ENCODE measurements around the gene SURF1. TPM values are rescaled to one million over a fixed set of nuclear protein-coding genes. Genes with fewer than 3 reads are reported as not detected.

Gene SURF1
- total RNA-seq, 1 experiment from 2014 or later, result 57.7 TPM

- BruUV-seq (replicated peaks), result no TSS peak
- H3K4me1 ChIP-seq (replicated peaks; ENCODE audit: insufficient read depth), result no peaks in the 10 kb centered on the region
- H4K20me1 ChIP-seq (ENCODE audit: insufficient read depth), result no peaks in the 10 kb centered on the region
- H3F3A ChIP-seq (ENCODE audit: insufficient read depth, low read depth), result no peaks in the 10 kb centered on the region
- ChIA-PET POLR2A (ENCODE audit: unreplicated experiment) (no interaction called here), CTCF (no interaction called here)
- H2AFZ ChIP-seq, result no peak overlapping the region
- intact Hi-C loops (cut with micrococcal nuclease; ENCODE audit: unreplicated experiment), result no loop called here
- no peak overlapping the region for H3K4me2 ChIP-seq
- DNase-seq, result no peak
- no peaks in the 10 kb centered on the region for H3K9me3 ChIP-seq (ENCODE audit: insufficient read depth, low read depth)
- H3K4me3 ChIP-seq, result no peak overlapping the region
- no peak overlapping the region for H3K27ac ChIP-seq
- no peaks in the 10 kb centered on the region for H3K79me2 ChIP-seq (ENCODE audit: low read depth)
- H3K36me3 ChIP-seq (ENCODE audit: low read depth), result no peaks in the 10 kb centered on the region
- H3K9me2 ChIP-seq (ENCODE audit: insufficient read depth), result no peaks in the 10 kb centered on the region
- peaks cover 71% of the 10 kb centered on the region for H3K27me3 ChIP-seq (ENCODE audit: insufficient read depth, low read depth)
- no peak for TF ChIP-seq EZH2 (IDR thresholded peaks at IDR 0.05; ENCODE audit: low read depth)
- no peak for TF ChIP-seq CTCF (conservative IDR thresholded peaks at IDR 0.05)
Measured at GRCh38 chr9:133305731-133306130, 50.6 kb downstream of the SURF1 start.

DNA sequence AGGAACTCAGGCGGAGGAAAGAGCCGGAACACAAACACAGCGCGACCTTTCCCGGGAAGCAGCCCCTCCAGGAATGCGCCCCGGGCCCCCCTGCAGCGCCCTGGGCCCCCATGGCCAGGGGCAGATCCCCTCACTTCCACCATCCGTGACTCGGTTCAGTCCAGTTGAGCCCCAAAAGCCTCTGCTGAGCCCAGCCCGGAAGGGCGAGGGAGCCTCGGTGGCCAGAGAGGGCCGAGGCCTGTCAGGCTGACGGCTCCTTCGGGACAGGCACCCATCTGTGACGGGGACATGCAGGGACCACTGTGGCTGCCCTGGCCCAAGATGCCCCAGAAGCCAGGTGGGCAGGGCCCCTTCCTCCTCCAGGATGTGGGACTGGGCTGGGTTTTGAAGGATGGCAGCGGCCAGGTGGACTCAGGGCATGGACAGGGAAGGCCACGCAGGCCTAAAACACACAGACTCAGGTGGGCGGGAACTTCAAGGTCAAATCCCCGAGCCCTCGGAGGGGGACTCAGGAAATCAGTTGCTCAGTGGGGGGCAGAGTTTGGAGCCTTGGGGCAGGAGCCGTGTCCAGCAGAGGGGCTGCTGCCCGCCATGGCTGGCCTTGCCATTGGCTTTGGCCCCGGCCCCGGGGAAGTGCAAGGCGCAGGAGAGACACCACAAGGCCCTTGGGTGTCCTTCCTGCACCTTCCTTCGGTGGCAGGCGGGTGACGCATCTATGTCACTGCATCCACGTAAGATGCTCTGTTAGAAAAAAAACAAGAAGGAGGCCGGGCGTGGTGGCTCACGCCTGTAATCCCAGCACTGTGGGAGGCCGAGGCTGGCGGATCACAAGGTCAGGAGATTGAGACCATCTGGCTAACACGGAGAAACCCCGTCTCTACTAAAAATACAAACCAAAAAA, 51.6 kb downstream of the SURF1 start:
- Histone ChIP-seq H3K79me2 (ENCODE audit: low read depth) (no peaks in the 10 kb centered on the region), H3F3A (ENCODE audit: insufficient read depth, low read depth) (no peaks in the 10 kb centered on the region), H3K9me2 (ENCODE audit: insufficient read depth) (no peaks in the 10 kb centered on the region), H4K20me1 (ENCODE audit: insufficient read depth) (no peaks in the 10 kb centered on the region), H3K9me3 (ENCODE audit: insufficient read depth, low read depth) (no peaks in the 10 kb centered on the region), H2AFZ (no peak overlapping the region), H3K27me3 (ENCODE audit: insufficient read depth, low read depth) (peaks cover 73% of the 10 kb centered on the region), H3K4me3 (no peak overlapping the region), H3K27ac (no peak overlapping the region), H3K4me1 (replicated peaks; ENCODE audit: insufficient read depth) (no peaks in the 10 kb centered on the region), H3K4me2 (no peak overlapping the region), H3K36me3 (ENCODE audit: low read depth) (no peaks in the 10 kb centered on the region)
- ChIA-PET POLR2A (ENCODE audit: unreplicated experiment) (no interaction called here), CTCF (no interaction called here)
- DNase-seq, result no peak
- BruUV-seq (replicated peaks), result no TSS peak
- intact Hi-C loops (cut with micrococcal nuclease; ENCODE audit: unreplicated experiment), result no loop called here
- TF ChIP-seq EZH2 (IDR thresholded peaks at IDR 0.05; ENCODE audit: low read depth) (no peak), CTCF (conservative IDR thresholded peaks at IDR 0.05) (no peak)

DNA sequence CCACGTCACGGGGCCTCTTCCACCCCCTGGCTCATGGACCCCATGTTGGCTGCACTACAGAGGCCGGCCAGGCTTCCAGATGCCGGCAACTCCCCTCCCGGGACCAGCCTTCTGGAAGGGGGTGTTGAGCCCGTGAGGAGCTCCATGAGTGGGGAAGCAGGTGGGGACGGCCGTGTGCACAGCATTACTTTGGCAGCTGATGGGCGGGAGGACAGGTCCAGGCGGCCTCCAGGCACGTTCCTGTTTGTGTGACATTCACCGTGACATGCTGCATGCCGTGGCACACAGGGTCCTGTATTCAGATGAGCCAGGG, 52.2 kb downstream of the SURF1 start:
- no peak for DNase-seq
- TF ChIP-seq EZH2 (IDR thresholded peaks at IDR 0.05; ENCODE audit: low read depth) (no peak), CTCF (conservative IDR thresholded peaks at IDR 0.05) (no peak)
- no peaks in the 10 kb centered on the region for H3K9me3 ChIP-seq (ENCODE audit: insufficient read depth, low read depth)
- H3K4me3 ChIP-seq, result no peak overlapping the region
- peaks cover 72% of the 10 kb centered on the region for H3K27me3 ChIP-seq (ENCODE audit: insufficient read depth, low read depth)
- POLR2A ChIA-PET (ENCODE audit: unreplicated experiment), result no interaction called here
- H3K9me2 ChIP-seq (ENCODE audit: insufficient read depth), result no peaks in the 10 kb centered on the region
- intact Hi-C loops (cut with micrococcal nuclease; ENCODE audit: unreplicated experiment), result no loop called here
- H3K4me2 ChIP-seq, result no peak overlapping the region
- H2AFZ ChIP-seq, result no peak overlapping the region
- BruUV-seq (replicated peaks), result no TSS peak
- H3K4me1 ChIP-seq (replicated peaks; ENCODE audit: insufficient read depth), result no peaks in the 10 kb centered on the region
- CTCF ChIA-PET, result no interaction called here
- H3F3A ChIP-seq (ENCODE audit: insufficient read depth, low read depth), result no peaks in the 10 kb centered on the region
- no peaks in the 10 kb centered on the region for H4K20me1 ChIP-seq (ENCODE audit: insufficient read depth)
- H3K79me2 ChIP-seq (ENCODE audit: low read depth), result no peaks in the 10 kb centered on the region
- no peak overlapping the region for H3K27ac ChIP-seq
- H3K36me3 ChIP-seq (ENCODE audit: low read depth), result no peaks in the 10 kb centered on the region

Data from PC-9 (cell line).